Ishikawa (cell line): ENCODE results near the gene MIOS.

ENCODE experiments used
- CEBPB ChIP-seq: IDR thresholded peaks from 2 replicates; pipeline ENCODE4 v1.6.1; 2012
- CREB1 ChIP-seq: IDR thresholded peaks from 2 replicates; pipeline ENCODE4 v1.6.1; 2012; ENCODE audit warnings: low read depth
- EGR1 ChIP-seq: IDR thresholded peaks from 2 replicates; pipeline ENCODE4 v1.6.1; 2012
- EP300 ChIP-seq: IDR thresholded peaks from 2 replicates; pipeline ENCODE4 v1.6.1; 2012; ENCODE audit warnings: borderline replicate concordance
- FOXM1 ChIP-seq: IDR thresholded peaks from 2 replicates; pipeline ENCODE4 v1.6.1; 2012; ENCODE audit warnings: low read depth, borderline replicate concordance
- NFIC ChIP-seq: IDR thresholded peaks from 2 replicates; pipeline ENCODE4 v1.6.1; 2012
- RAD21 ChIP-seq: IDR thresholded peaks from 2 replicates; pipeline ENCODE4 v1.6.1; 2012; ENCODE audit warnings: low read depth
- REST ChIP-seq: IDR thresholded peaks from 2 replicates; pipeline ENCODE4 v1.6.1; 2012; ENCODE audit warnings: low read depth, mild to moderate bottlenecking
- TAF1 ChIP-seq: IDR thresholded peaks from 2 replicates; pipeline ENCODE4 v1.6.1; 2012; ENCODE audit warnings: low read depth, mild to moderate bottlenecking
- TCF12 ChIP-seq: IDR thresholded peaks from 2 replicates; pipeline ENCODE4 v1.6.1; 2012; ENCODE audit warnings: low read depth
- TEAD4 ChIP-seq: IDR thresholded peaks from 2 replicates; pipeline ENCODE4 v1.6.1; 2012
- YY1 ChIP-seq: IDR thresholded peaks from 2 replicates; pipeline ENCODE4 v1.6.1; 2012; ENCODE audit warnings: low read depth
- ZBTB7A ChIP-seq: IDR thresholded peaks from 2 replicates; pipeline ENCODE4 v1.6.1; 2012; ENCODE audit warnings: low read depth
- TF ChIP-seq, protein P1 (sequence below): IDR thresholded peaks from 2 replicates; pipeline ENCODE4 v1.6.1; 2012
- TF ChIP-seq, protein P2 (sequence below): IDR thresholded peaks from 2 replicates; pipeline ENCODE4 v1.6.1; 2012

The MIOS gene

DNA sequence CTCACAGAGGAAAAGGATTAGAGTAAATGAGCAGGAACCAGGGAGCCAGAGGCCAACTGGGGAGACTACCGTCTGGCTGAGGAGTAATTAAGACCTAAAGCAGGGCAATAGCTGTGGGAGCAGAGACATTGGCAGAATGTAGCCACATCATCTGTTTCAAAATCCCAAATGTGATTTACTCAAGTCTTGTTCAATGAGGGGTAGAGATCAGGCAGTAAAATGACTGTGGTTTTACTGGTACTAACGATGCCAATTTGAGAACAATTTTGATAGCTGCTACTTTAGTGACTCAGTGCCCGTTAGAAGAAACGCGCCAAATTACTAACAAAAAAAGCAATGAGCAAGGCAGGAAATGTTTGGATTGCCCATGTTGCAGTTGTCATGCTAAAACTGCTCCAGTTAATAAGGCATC, 12.7 kb upstream of the MIOS start:
- TF ChIP-seq EGR1: no peak
- TF ChIP-seq, protein P1, sequence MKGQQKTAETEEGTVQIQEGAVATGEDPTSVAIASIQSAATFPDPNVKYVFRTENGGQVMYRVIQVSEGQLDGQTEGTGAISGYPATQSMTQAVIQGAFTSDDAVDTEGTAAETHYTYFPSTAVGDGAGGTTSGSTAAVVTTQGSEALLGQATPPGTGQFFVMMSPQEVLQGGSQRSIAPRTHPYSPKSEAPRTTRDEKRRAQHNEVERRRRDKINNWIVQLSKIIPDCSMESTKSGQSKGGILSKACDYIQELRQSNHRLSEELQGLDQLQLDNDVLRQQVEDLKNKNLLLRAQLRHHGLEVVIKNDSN: no peak
- TF ChIP-seq ZBTB7A: no peak

DNA sequence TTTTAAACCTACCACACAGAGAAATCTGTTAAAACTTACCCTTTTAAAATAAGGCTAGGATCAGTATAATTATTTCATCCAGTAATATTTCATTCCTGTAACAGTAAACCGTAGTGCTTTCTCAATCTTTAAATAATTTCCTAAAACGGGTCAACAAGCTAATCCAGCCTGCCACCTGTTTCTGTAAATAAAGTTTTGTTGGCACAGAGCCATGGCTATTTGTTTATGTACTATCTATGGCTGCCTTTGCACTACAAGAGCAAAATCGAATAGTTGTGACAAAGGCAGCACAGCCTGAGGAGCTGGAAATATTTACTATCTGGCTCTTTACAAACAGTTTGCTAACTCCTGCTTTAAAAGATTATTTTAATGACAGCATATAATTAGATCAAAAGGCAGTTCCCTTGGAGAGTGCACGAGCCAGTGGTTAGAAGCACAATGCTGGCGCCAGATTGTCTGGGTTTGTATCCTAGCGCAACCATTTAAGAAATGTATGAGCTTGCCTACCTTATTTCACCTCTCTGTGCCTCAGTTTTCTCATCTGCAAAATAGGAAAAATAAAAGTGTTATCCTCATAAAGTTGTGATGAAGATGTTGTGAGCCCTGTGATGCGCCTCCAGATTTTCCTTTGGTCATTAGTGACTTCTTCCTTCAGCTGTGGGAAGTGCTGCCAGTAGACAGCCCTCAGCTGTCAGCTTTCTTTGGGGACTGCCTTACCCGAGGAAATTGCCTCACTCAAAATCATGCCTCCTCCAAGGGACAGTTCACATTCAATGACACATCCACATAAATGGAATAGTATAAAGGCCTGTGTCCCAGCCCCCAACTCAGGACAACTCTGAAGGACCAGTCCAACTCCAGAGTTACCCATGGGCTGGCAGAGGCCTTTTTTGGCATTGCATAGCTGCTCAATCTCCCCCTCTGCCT, 11.8 kb upstream of the MIOS start:
- TF ChIP-seq REST: no peak
- no peak for TF ChIP-seq TAF1
- peak; percentile 56 for TF ChIP-seq NFIC

DNA sequence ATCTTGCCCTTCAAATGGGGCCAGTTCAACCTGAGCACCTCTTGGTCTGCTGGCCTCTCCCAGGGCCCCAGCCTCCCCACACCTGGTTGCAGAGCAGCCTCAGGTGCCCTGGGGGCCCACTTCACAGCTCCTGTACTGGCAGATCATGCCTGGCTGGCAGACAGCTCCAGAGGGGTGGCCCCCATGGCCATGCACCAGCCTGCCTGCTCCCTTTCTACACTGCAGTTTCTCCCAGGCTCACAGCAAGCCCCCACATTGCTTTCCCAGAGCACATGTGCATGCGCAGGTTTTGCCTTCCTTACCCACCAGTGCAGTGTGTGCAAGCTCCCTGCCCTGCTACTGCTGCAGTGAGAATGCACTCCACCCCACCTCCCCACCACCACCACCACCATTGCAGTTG, 9.8 kb upstream of the MIOS start:
- TF ChIP-seq REST: no peak
- no peak for TF ChIP-seq TAF1
- TF ChIP-seq ZBTB7A: no peak
- TF ChIP-seq RAD21: no peak
- TF ChIP-seq NFIC: no peak
- no peak for TF ChIP-seq TEAD4
- TF ChIP-seq EP300: no peak
- TF ChIP-seq, protein P1: no peak
- no peak for TF ChIP-seq CREB1
- no peak for TF ChIP-seq YY1
- TF ChIP-seq FOXM1: no peak
- no peak for TF ChIP-seq CEBPB
- TF ChIP-seq TCF12: no peak
- TF ChIP-seq EGR1: no peak
- TF ChIP-seq, protein P2, sequence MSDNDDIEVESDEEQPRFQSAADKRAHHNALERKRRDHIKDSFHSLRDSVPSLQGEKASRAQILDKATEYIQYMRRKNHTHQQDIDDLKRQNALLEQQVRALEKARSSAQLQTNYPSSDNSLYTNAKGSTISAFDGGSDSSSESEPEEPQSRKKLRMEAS: no peak

DNA sequence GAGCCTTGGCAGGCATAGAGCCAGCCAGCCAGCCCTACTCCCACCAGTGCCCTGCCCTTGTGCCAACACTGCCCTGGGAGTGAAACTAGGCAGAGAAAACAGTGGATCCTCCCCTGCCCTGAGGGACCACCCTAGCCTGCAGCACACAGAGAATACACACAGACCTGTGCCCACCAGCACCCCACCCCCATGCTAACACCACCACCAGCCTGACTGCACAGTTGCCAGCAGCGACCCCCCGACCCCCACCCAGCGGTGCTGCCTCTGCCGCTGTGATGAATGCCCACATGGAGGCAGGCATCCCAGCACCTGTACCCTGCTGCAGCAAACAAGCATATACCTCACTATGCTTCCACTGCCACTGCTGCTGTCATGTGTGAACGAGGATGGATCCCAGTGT, 9.4 kb upstream of the MIOS start:
- TF ChIP-seq REST (no peak), ZBTB7A (no peak), TEAD4 (no peak), TAF1 (no peak), CREB1 (no peak), RAD21 (no peak), CEBPB (no peak)
- TF ChIP-seq, protein P1: no peak

DNA sequence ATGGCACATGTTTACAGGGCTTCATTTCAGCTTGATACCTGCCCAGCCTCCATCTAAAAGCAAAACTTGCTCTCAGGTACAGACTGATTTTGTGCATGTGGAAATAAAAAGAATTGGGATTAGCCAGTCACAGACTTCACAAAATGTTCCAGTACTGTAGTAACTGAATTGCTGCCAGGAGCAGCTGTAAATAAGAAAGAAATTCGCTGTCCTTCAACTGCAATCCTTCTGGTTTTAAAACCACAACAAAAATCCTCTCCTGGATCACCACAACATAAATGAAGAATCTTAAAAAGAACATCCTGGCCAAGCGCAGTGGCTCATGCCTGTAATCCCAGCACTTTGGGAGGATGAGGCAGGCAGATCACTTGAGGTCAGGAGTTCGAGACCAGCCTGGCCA, 3.9 kb upstream of the MIOS start:
- TF ChIP-seq CREB1: no peak
- TF ChIP-seq, protein P1: no peak
- no peak for TF ChIP-seq CEBPB
- TF ChIP-seq REST: no peak
- no peak for TF ChIP-seq EGR1
